GM19023 (cell line): ENCODE measurements around the gene SLC12A6.
"Not testable (repeated sequence)": the region's sequence is repeated elsewhere in the genome, so short reads cannot be mapped to it uniquely, and the experiment has no call there.

ENCODE experiments used
- ATAC-seq: cut with Tn5 transposase; IDR thresholded peaks from one replicate; pipeline ENCODE4 v1.9.1; 2021; ENCODE audit warnings: mild to moderate bottlenecking, moderate library complexity; ENCODE audit not compliant: unreplicated experiment

The SLC12A6 gene

GRCh38 chr15:34337557-34338306 is at the start of gene SLC12A6:
SLC12A6 (minus strand) TSS chr15:34337781; CDS start chr15:34336680, 1,101 bp downstream.
- ATAC-seq, result peak; percentile 78

GRCh38 chr15:34381829-34382521 is 44.4 kb upstream of the SLC12A6 start:
- not testable (repeated sequence) for ATAC-seq

GRCh38 chr15:34380491-34380890 is 42.9 kb upstream of the SLC12A6 start:
- not testable (repeated sequence) for ATAC-seq

- ATAC-seq, result no peak
These were observed 39.3 kb upstream of the SLC12A6 start for GRCh38 chr15:34376856-34377255.

- ATAC-seq, result not testable (repeated sequence)
These were observed 38.0 kb upstream of the SLC12A6 start for GRCh38 chr15:34375541-34375940.

GRCh38 chr15:34374816-34375215 is 37.2 kb upstream of the SLC12A6 start:
- ATAC-seq, result no peak

GRCh38 chr15:34373951-34374350 is 36.4 kb upstream of the SLC12A6 start:
- no peak for ATAC-seq

- no peak for ATAC-seq
These were observed 33.1 kb upstream of the SLC12A6 start for GRCh38 chr15:34370643-34371042.

- ATAC-seq, result no peak
These were observed 32.5 kb upstream of the SLC12A6 start for GRCh38 chr15:34370129-34370528.

- ATAC-seq, result peak; percentile 84
These were observed 29.8 kb upstream of the SLC12A6 start, which contains the start of gene LPCAT4 for GRCh38 chr15:34367101-34368081. LPCAT4 (minus strand) TSS chr15:34367196; CDS start chr15:34367100, 96 bp downstream.

- peak; percentile 21 for ATAC-seq
These were observed 28.9 kb upstream of the SLC12A6 start for GRCh38 chr15:34366271-34367065.

- no peak for ATAC-seq
These were observed 28.3 kb upstream of the SLC12A6 start for GRCh38 chr15:34365836-34366235.

- ATAC-seq, result no peak
These were observed 27.7 kb upstream of the SLC12A6 start for GRCh38 chr15:34365091-34365825.

GRCh38 chr15:34364041-34364440 is 26.5 kb upstream of the SLC12A6 start:
- ATAC-seq, result no peak

GRCh38 chr15:34362047-34362773 is 24.6 kb upstream of the SLC12A6 start:
- no peak for ATAC-seq

GRCh38 chr15:34361278-34361677 is 23.7 kb upstream of the SLC12A6 start:
- ATAC-seq, result no peak

- ATAC-seq, result no peak
These were observed 22.7 kb upstream of the SLC12A6 start for GRCh38 chr15:34360298-34360697.

GRCh38 chr15:34359416-34359815 is 21.8 kb upstream of the SLC12A6 start:
- ATAC-seq, result no peak

- ATAC-seq, result no peak
These were observed 21.4 kb upstream of the SLC12A6 start for GRCh38 chr15:34358948-34359347.
